GM19372 (cell line): ENCODE measurements around the gene ZNRF3.
"Not testable (repeated sequence)": the region's sequence is repeated elsewhere in the genome, so short reads cannot be mapped to it uniquely, and the experiment has no call there.

Source experiments
- ATAC-seq: cut with Tn5 transposase; IDR thresholded peaks from one replicate; pipeline ENCODE4 v1.9.1; 2021; ENCODE audit warnings: mild to moderate bottlenecking, low read depth, moderate library complexity; ENCODE audit not compliant: unreplicated experiment

The ZNRF3 gene

DNA sequence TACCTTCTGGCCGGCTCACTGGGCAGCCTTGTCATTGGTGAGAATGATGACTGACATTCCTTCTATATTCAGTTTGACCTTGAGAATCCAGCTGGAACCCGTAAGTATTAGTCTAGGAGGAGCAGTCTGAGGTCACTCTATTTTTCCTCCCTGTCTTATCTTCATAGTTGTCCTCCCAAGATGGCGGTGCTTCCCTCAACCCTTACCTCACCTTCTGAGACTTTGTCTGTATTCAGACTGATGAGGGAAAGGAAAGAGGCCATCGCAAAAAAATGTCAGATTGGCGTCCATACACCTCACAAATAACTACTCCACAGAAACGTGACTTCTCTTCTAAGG lies 195.5 kb downstream of the ZNRF3 start:
- ATAC-seq, result no peak

GRCh38 chr22:29079218-29079901 lies 196.0 kb downstream of the ZNRF3 start:
- no peak for ATAC-seq

- no peak for ATAC-seq
Measured at GRCh38 chr22:29080106-29080975, 197.0 kb downstream of the ZNRF3 start.

DNA sequence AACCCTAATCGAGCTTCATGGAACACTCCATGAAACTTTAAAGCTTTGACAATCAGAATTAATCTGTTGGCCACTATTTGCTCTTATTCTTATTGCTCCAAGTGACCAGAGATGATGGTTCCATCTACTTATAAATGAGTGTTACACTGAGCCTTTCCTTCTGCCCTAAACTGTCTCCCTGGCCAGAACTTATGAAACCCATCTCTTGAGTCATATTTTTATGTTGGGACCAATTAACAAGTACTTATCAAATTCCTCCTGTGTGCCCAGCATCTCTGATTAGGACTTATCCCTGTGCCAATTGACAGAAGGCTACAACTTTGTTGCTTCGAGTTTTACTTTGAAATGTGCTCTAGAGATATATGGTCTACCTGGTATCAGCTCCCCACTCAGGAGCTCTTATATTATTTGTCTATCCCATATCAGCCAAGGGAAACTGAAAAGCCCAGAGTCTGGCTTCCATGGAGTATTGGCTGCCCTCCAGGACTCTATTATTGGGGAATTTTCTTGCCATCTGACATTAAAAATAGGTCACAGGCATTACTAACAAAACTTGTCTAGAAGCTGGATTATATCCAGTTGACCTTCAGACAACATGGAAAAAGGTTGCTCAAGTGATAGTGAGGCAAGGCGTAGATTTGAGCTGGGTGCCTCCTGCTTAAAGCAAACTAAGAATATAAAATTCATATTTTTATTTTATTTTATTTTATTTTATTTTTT lies 198.3 kb downstream of the ZNRF3 start:
- no peak for ATAC-seq

DNA sequence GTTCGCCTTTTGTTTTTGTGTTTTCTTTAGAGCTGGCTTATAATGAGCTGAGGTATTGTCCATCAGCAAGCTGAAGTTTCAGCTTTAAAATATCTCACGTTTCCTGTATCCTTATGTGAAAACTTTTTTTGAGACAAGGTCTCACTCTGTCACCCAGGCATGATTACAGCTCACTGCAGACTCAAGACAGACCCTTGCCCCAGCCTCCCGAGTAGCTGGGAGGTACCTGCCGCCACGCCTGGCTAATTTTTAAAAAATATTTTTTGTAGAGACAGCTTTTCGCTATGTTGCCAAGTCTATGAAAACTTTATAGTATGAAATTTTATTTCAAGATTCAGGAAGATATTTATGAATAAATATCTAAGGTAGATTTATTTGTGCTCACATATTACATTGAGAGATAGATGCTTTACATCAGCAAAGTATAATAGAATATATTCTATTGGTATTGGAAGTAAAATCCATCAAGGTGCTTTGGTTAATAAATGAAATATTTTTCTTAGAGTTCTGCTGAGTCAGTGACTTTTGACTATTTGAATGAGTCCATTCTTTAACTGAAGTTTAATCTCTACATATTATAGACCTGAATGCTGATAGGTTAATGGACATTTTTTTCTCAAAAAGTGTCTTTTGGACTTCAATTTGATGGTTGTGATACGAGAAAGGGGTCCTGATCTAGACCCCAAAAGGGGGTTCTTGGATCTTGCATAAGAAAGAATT lies 199.6 kb downstream of the ZNRF3 start:
- ATAC-seq, result no peak

- not testable (repeated sequence) for ATAC-seq
Measured at GRCh38 chr22:29083576-29083932, 200.2 kb downstream of the ZNRF3 start.

- ATAC-seq, result no peak
Measured at GRCh38 chr22:29083933-29084591, 200.7 kb downstream of the ZNRF3 start.

GRCh38 chr22:29087012-29087411 lies 203.6 kb downstream of the ZNRF3 start:
- ATAC-seq, result no peak

- no peak for ATAC-seq
Measured at GRCh38 chr22:29088809-29089208, 205.4 kb downstream of the ZNRF3 start.

GRCh38 chr22:29089507-29089906 lies 206.1 kb downstream of the ZNRF3 start:
- no peak for ATAC-seq

DNA sequence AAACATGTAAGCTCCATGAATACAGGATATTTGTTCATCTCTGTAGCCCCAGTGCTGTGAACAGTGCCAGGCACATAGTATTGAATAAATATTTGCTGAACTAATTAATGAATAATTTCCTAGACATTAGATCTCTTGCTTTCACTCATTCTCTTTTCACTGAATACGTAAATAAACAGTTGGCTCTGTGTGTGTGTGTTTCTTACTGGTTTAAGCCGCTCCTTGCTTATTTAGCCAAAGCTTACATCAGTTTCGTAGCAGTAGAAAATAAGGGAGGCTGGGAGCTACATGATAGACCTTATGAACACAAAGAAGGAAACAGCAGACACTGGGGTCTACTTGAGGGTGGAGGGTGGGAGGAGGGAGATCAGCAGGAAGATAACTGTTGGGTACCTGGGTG lies 206.7 kb downstream of the ZNRF3 start:
- ATAC-seq, result no peak

- ATAC-seq, result no peak
Measured at GRCh38 chr22:29092243-29092642, 208.9 kb downstream of the ZNRF3 start.

DNA sequence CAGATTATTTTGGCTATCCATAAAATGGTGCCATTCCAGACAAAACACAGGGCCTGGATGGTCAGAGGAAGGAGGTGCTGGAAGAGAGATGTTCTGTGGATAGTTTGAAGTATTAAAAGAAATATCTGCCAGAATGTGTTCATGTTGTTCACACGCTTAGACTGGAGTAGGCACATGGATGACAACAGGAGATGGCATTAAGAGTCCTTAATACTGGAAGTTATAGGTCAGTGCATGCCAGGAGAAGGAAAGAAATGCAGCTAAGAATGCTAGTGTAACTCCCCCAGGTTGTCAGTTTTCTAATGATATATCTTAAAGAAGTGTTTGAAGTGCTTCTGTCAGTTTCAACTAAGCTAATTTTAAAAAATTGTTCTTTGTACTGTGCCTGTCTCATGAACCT lies 209.7 kb downstream of the ZNRF3 start:
- ATAC-seq, result no peak

DNA sequence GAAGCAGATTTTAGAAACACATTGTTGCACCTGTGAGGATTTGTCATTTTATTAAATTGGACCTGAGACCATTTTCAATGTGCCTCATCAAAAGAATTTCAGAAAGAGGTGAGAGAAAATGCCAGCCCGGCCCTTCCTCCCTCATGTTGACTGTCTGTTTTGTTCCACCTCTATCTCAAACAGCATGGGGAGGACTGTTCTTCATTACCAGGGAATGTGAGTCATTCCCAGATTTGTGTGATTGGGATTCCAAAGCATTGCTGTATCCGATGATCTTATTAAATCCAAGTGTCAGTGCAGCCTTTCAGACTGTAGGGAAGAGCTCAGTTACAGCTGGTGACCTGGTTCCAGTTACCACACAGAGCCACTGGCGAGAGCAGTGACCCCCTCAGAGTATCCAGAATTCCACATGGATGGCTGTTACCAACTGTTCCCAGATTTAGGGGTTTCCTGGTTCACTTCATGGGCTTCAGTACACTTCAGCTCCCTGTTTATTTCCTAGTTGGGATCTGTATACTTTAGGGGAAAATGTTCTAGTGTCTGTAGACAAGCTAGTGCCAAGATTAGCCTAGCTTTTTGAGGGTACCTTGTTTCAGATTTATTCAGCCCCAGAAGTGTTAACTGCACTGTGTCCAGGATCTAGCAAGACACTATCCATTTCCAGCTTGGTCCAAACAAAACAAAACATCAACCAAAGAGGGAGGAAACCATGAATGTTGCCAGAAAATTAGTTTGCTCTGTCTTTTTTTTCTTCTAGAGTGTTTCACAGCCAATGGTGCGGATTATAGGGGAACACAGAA lies 210.3 kb downstream of the ZNRF3 start:
- ATAC-seq, result no peak

- no peak for ATAC-seq
Measured at GRCh38 chr22:29095459-29095858, 212.1 kb downstream of the ZNRF3 start.

DNA sequence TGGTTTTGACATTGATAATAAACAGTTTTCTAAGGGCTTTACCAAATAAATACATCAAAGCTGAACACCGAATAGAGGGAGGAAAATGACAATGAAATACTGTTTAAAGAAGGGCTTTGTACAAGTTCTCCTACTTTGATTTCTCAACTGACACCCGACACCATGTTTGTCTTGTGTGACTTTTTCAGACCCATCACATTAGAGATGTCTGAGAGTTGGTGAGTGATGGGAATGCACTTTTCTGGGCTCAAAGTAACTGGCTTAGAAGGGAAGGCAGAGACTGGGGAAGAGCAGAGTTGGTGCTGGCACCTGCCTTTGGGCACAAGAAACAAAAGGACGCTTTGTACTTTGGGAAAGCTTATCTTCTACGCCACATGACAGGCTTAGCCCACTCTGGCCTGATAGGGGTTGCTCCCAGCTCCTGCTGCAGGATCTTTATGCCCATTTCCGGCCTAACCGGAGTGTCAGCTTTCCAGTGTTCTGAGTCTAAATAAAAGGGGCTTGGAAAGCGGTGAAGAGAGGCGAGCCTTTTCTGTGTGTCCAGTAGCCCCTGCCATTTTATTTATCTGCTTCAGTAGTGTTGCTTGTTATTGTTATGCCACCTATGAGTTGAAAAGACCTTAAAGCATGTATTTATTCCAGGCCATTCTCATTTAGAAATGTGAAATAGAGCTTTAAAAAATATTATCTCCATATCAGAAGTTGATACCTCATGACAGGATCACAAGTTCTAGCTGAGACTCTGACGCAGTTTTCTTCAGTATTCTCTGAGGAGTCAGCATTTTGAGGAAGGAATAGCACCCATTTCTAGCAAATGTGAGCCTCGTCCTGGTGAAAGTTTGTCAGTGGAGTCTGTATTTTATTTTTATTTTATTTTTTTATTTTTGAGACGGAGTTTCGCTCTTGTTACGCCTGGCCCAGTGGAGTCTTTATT lies 213.6 kb downstream of the ZNRF3 start:
- ATAC-seq, result no peak

- ATAC-seq, result no peak
Measured at GRCh38 chr22:29098296-29098695, 214.9 kb downstream of the ZNRF3 start.

DNA sequence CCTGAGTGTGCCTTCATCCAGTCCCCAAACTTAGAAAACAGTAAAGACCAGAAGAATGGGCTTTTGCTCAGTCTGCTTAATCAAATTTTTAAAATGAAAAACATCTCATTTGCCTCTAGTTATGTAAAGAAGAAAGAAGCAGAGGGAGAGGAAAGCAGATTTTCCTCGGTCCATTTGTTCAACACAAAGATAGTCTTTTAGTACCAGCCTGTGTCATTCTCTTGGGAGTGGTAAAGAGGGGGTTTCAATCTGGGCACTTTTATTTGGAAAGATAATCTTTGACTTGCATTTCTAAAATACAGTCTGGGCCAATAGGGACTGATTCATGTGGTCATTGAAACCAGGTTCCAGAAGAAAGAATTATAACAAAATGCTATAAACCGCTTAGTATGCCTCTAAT lies 218.9 kb downstream of the ZNRF3 start:
- no peak for ATAC-seq
